IgD-negative memory B cell (primary cell): ENCODE data around the gene CBY1. TPM values are rescaled to one million over a fixed set of nuclear protein-coding genes. Genes with fewer than 3 reads are reported as not detected.

Experiments
- H3K27ac Mint-ChIP-seq, 3 donors: one replicate each; pipeline ENCODE4 v1.8.0; 2020 to 2022; ENCODE audit warnings: mild to moderate bottlenecking in 3 of 3, mixed read lengths in 3 of 3, moderate library complexity in 1 of 3
- H3K27me3 Mint-ChIP-seq: one replicate; pipeline ENCODE4 v1.8.0; 2021; ENCODE audit warnings: mixed read lengths
- H3K36me3 Mint-ChIP-seq: one replicate; pipeline ENCODE4 v1.8.0; 2020; ENCODE audit warnings: mild to moderate bottlenecking, mixed read lengths
- H3K4me1 Mint-ChIP-seq, 3 donors: one replicate each; pipeline ENCODE4 v1.8.0; 2020 to 2022; ENCODE audit warnings: mixed read lengths in 3 of 3, mild to moderate bottlenecking in 1 of 3
- H3K4me3 Mint-ChIP-seq, 4 donors: one replicate each; pipeline ENCODE4 v1.8.0; 2020 to 2022; ENCODE audit warnings: mild to moderate bottlenecking in 4 of 4, mixed read lengths in 4 of 4, moderate library complexity in 3 of 4
- H3K9me3 Mint-ChIP-seq, 3 donors: one replicate each; pipeline ENCODE4 v1.8.0; 2020 to 2021; ENCODE audit warnings: mixed read lengths in 3 of 3, mild to moderate bottlenecking in 1 of 3
- polyA plus RNA-seq: library from polyadenylated mRNA; unstranded; fragments of 300-500 nt; fragmentation: Illumina TruSeq; gene quantifications from one replicate; pipeline ENCODE4 v1.2.3, GENCODE V29; 2021

Gene CBY1
- polyA plus RNA-seq, 1 donor from 2014 or later = 4.9 TPM

- peak overlapping the region in 1 of 3 donors; percentile 75 for H3K27ac Mint-ChIP-seq
- H3K4me1 Mint-ChIP-seq = peaks cover 21 to 28% (median 23%) of the 10 kb centered on the region in 3 donors
- H3K9me3 Mint-ChIP-seq = no peaks in the 10 kb centered on the region
- H3K4me3 Mint-ChIP-seq = peak overlapping the region in 1 of 4 donors; percentile 38
- no peaks in the 10 kb centered on the region for H3K27me3 Mint-ChIP-seq
- peaks cover 4% of the 10 kb centered on the region for H3K36me3 Mint-ChIP-seq
These were observed 60.4 kb downstream of the CBY1 start for GRCh38 chr22:38716826-38717225.

- Mint-ChIP-seq H3K27ac (peak overlapping the region in 1 of 3 donors; percentile 75), H3K9me3 (no peaks in the 10 kb centered on the region), H3K4me1 (peaks cover 18 to 24% (median 20%) of the 10 kb centered on the region in 3 donors), H3K27me3 (no peaks in the 10 kb centered on the region), H3K4me3 (no peak overlapping the region), H3K36me3 (peaks cover under 1% of the 10 kb centered on the region)
These were observed 60.8 kb downstream of the CBY1 start for GRCh38 chr22:38717244-38717643.

- Mint-ChIP-seq H3K4me1 (peaks cover 10 to 13% (median 12%) of the 10 kb centered on the region in 3 donors), H3K27ac (peak overlapping the region in 2 of 3 donors; percentile 40 to 69), H3K9me3 (no peaks in the 10 kb centered on the region), H3K27me3 (no peaks in the 10 kb centered on the region), H3K4me3 (no peak overlapping the region), H3K36me3 (no peaks in the 10 kb centered on the region)
These were observed 62.0 kb downstream of the CBY1 start for GRCh38 chr22:38718414-38718813.

- H3K9me3 Mint-ChIP-seq = no peaks in the 10 kb centered on the region
- H3K4me1 Mint-ChIP-seq = peaks cover 4 to 8% (median 8%) of the 10 kb centered on the region in 3 donors
- peak overlapping the region in 1 of 3 donors; percentile 76 for H3K27ac Mint-ChIP-seq
- H3K4me3 Mint-ChIP-seq = no peak overlapping the region
- H3K36me3 Mint-ChIP-seq = no peaks in the 10 kb centered on the region
- no peaks in the 10 kb centered on the region for H3K27me3 Mint-ChIP-seq
These were observed 62.8 kb downstream of the CBY1 start for GRCh38 chr22:38719196-38719595.

GRCh38 chr22:38720350-38720749, 63.9 kb downstream of the CBY1 start:
- H3K4me1 Mint-ChIP-seq = peaks cover 0 to 11% (median 4%) of the 10 kb centered on the region in 3 donors
- no peak overlapping the region for H3K4me3 Mint-ChIP-seq
- H3K27ac Mint-ChIP-seq = no peak overlapping the region
- H3K36me3 Mint-ChIP-seq = no peaks in the 10 kb centered on the region
- no peaks in the 10 kb centered on the region for H3K27me3 Mint-ChIP-seq
- no peaks in the 10 kb centered on the region for H3K9me3 Mint-ChIP-seq

- no peak overlapping the region for H3K4me3 Mint-ChIP-seq
- H3K27ac Mint-ChIP-seq = peak overlapping the region in 1 of 3 donors; percentile 1
- H3K9me3 Mint-ChIP-seq = no peaks in the 10 kb centered on the region
- peaks cover 0 to 9% (median 2%) of the 10 kb centered on the region in 3 donors for H3K4me1 Mint-ChIP-seq
- no peaks in the 10 kb centered on the region for H3K27me3 Mint-ChIP-seq
- H3K36me3 Mint-ChIP-seq = peaks cover 3% of the 10 kb centered on the region
These were observed 65.1 kb downstream of the CBY1 start for GRCh38 chr22:38721551-38721950.

Other genes with a start within 250 kb of the CBY1 start
- not detected for gene KCNJ4, start 201.4 kb upstream of the CBY1 start, polyA plus RNA-seq
- gene KDELR3, start 188.5 kb upstream of the CBY1 start, polyA plus RNA-seq = 0.56 TPM
- gene DDX17, start 150.3 kb upstream of the CBY1 start, polyA plus RNA-seq = 55.9 TPM
- gene DMC1, start 86.5 kb upstream of the CBY1 start, polyA plus RNA-seq = not detected
- not detected for gene FAM227A, start 246 bp upstream of the CBY1 start, polyA plus RNA-seq
- gene TOMM22, start 25.3 kb downstream of the CBY1 start, polyA plus RNA-seq = 67.0 TPM
- gene JOSD1, start 44.3 kb downstream of the CBY1 start, polyA plus RNA-seq = 5.4 TPM
- 46.7 TPM for gene GTPBP1, start 49.3 kb downstream of the CBY1 start, polyA plus RNA-seq
- 206 TPM for gene SUN2, start 99.4 kb downstream of the CBY1 start, polyA plus RNA-seq
- gene DNAL4, start 137.5 kb downstream of the CBY1 start, polyA plus RNA-seq = 9.0 TPM
- gene NPTXR, start 187.4 kb downstream of the CBY1 start, polyA plus RNA-seq = 0.04 TPM
- 7.1 TPM for gene CBX6, start 215.6 kb downstream of the CBY1 start, polyA plus RNA-seq